Liver (tissue), 3 donors: ENCODE results near the gene PTMA.

Source experiments
- FOXA1 ChIP-seq: IDR thresholded peaks from 2 replicates; pipeline ENCODE4 v1.6.1; 2016; ENCODE audit warnings: antibody characterized with exemption
- RAD21 ChIP-seq, 2 donors: IDR thresholded peaks; 2 replicates each; pipeline ENCODE4 v1.6.1; 2016; ENCODE audit warnings: antibody characterized with exemption in 2 of 2, mild to moderate bottlenecking in 2 of 2
- TF ChIP-seq, protein P1 (sequence below): fragments of 150-350 bp; IDR thresholded peaks from 2 replicates; pipeline ENCODE4 v1.5.1; 2017; ENCODE audit warnings: improper control_type of control experiment, low read depth, low read length; ENCODE audit not compliant: missing input control
- donor health status: healthy.
- donor health status: healthy.

GRCh38 chr2:231664727-231665126 is 43.6 kb upstream of the PTMA start:
- TF ChIP-seq, protein P1, sequence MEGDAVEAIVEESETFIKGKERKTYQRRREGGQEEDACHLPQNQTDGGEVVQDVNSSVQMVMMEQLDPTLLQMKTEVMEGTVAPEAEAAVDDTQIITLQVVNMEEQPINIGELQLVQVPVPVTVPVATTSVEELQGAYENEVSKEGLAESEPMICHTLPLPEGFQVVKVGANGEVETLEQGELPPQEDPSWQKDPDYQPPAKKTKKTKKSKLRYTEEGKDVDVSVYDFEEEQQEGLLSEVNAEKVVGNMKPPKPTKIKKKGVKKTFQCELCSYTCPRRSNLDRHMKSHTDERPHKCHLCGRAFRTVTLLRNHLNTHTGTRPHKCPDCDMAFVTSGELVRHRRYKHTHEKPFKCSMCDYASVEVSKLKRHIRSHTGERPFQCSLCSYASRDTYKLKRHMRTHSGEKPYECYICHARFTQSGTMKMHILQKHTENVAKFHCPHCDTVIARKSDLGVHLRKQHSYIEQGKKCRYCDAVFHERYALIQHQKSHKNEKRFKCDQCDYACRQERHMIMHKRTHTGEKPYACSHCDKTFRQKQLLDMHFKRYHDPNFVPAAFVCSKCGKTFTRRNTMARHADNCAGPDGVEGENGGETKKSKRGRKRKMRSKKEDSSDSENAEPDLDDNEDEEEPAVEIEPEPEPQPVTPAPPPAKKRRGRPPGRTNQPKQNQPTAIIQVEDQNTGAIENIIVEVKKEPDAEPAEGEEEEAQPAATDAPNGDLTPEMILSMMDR: no peak
- no peak for TF ChIP-seq FOXA1
- no peak for TF ChIP-seq RAD21 (IDR thresholded peaks at IDR 0.05)
